HG03159 (cell line): ENCODE measurements around the gene COX4I2.
"Not testable (repeated sequence)": the region's sequence is repeated elsewhere in the genome, so short reads cannot be mapped to it uniquely, and the experiment has no call there.

Source experiments
- ATAC-seq: cut with Tn5 transposase; IDR thresholded peaks from one replicate; pipeline ENCODE4 v1.9.1; 2021; ENCODE audit warnings: mild to moderate bottlenecking, moderate library complexity; ENCODE audit not compliant: unreplicated experiment

Gene COX4I2

DNA sequence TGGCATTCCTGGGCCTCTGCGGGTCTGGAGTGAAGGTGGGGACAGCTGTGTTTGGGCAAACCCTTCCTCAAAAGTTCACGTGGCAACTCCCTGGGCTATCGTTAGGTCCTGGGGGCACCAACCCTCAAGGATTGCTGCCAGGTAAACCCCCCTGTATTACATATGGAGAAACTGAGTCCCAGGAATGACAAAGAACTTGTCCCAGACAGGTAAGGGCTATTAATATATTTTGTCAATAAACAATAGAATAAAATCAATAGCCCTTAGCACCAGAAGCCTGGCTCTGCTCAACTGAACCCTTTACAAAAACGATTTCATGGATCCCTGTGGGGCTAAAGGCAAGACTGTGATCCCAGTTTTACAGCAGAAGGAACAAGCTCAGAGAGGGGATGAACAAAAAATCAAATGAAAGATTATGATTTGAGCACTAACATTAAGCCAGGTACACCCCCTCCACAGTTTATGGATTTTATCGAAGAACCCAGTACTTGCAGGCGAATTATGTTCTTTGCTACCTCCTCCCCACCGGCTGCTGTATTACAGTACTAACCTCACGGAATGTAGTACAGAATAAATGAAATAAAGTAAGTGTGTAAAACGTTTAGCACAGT, 30.0 kb upstream of the COX4I2 start:
- no peak for ATAC-seq

DNA sequence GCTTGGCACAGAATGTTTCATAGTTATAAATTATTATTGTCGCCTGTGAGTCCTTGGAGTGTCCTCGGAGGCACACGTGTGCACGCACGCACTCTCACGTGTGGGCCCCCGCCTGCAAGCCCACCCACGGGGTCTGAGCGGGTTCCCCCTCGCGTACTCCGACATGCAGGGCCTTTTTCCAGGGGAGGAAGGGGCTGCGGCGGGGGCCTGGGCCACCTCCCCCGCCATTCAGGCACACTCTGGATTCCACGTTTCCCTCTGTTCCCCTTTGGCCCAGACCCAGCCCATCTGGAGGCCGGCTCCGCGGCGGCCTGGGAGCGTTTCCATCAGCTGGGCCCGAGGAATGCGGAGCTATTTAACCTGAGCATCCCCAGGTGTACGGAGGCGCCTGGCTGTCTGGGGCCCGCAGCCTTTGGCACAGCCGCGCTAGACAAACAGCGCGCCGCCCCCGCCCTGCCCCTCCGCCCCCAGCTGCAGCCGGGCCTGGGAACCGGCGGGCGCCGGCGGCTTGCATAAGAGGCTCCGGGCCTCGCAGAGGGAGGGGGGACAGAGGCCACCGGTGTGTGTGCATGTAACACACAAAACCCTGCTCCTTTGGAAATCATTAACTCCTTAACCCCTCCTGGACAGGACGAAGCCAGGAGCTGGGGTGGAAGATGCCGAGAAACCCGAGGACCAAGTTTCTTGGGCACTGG, 29.3 kb upstream of the COX4I2 start:
- ATAC-seq: no peak

DNA sequence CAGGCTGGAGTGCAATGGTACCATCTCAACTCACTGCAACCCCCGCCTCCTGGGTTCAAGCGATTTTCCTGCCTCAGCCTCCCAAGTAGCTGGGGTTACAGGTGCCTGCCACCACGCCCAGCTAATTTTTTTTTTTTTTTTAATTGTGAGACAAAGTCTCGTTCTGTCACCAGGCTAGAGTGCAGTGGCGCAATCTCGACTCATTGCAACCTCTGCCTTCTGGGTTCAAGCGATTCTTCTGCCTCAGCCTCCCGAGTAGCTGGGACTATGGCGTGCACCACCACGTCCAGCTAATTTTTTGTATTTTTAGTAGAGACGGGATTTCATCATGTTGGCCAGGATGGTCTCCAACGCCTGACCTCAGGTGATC, 25.5 kb upstream of the COX4I2 start:
- ATAC-seq: not testable (repeated sequence)

DNA sequence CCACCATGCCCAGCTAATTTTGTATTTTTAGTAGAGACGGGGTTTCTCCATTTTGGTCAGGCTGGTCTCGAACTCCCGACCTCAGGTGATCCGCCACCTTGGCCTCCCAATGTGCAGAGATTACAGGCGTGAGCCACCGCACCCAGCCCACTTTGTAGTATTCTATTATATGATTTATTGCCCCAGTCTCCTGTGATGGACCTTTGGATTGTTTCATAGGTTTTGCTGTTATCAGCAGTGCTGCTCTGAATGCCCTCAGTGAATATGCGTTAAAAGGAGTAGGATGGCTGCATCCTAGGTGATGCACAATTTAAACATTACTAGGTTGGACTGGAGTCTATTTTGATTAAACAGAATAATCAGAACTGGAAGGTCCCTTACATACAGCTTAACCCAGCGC, 22.3 kb upstream of the COX4I2 start:
- no peak for ATAC-seq

DNA sequence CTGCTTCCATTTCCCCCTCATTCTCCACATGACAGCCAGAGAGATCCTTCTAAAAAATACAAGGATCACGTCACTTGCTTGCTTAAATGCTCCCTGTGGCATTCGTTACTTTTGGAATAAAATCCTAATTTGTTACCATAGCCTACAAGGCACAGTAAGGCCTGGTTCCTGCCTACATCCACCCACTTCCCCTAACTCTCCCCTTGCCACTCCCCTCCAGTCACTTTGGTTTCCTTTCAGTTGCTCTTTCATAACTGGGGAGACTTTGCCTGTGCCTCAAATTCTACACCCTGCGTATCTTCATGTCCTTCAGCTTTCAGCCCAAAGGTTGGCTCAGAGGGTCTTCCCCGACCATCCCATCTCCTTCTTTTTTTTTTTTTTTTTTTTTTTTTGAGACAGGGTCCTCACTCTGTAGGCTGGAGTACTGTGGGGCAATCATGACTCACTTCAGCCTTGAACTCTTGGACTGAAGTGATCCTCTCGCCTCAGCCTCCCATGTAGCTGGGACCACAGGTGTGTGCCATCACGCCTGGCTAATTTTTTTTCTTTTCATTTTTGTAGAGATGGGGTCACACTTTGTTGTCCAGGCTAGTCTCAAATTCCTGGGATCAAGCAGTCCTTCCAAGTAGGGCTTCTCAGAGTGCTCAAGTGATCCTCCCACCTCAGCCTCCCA, 20.1 kb upstream of the COX4I2 start:
- no peak for ATAC-seq

DNA sequence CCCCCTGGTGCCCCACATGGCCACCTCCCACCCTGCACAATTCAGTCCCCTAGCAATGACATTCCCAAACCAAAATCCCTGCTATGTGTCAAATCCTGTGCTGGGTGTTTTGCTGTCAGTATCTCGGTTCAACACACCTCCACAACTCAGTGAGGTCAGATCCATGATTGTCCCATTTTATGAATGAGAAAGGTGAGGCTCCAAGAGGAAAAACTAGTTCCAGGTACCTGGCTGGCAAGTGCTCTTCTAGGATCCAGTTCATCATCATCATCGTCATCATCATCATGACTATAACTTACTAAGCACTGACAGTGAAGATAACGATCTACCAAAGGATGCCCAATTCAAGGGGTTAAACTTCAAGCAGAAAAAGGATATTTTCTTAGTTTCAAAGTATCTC, 17.5 kb upstream of the COX4I2 start:
- ATAC-seq: no peak

DNA sequence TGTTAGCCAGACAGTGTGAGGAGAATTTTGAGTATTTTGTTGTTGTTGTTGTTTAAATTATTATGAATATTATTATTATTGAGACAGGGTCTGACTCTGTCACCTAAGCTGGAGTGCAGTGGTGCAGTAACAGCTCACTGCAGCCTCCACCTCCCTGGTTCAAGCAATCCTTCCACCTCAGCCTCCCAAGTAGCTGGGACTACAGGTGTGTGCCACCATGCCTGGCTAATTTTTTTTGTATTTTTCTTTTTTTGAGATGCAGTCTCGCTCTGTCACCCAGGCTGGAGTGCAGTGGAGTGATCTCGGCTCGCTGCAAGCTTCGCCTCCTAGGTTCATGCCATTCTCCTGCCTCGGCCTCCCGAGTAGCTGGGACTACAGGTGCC, 14.6 kb upstream of the COX4I2 start:
- ATAC-seq: not testable (repeated sequence)

DNA sequence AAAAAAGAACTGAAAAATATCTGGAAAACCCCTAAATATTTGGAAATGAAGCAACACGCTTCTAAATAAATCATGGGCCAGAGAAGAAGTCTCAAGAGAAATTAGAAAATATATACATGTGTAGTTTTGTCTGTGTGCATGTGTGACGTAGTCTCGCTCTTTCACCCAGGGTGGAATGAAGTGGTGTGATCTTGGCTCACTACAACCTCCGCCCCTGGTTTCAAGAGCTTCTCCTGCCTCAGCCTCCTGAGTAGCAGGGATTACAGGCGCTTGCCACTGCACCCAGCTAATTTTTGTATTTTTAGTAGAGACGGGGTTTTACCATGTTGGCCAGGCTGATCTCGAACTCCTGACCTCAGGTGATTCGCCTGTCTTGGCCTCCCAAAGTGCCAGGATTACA, 11.2 kb upstream of the COX4I2 start:
- not testable (repeated sequence) for ATAC-seq

DNA sequence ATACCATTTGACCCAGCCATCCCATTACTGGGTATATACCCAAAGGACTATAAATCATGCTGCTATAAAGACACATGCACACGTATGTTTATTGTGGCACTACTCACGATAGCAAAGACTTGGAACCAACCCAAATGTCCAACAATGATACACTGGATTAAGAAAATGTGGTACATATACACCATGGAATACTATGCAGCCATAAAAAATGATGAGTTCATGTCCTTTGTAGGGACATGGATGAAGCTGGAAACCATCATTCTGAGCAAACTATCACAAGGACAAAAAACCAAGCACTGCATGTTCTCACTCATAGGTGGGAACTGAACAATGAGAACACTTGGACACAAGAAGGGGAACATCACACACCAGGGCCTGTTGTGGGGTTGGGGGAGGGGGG, 9.7 kb upstream of the COX4I2 start:
- not testable (repeated sequence) for ATAC-seq

DNA sequence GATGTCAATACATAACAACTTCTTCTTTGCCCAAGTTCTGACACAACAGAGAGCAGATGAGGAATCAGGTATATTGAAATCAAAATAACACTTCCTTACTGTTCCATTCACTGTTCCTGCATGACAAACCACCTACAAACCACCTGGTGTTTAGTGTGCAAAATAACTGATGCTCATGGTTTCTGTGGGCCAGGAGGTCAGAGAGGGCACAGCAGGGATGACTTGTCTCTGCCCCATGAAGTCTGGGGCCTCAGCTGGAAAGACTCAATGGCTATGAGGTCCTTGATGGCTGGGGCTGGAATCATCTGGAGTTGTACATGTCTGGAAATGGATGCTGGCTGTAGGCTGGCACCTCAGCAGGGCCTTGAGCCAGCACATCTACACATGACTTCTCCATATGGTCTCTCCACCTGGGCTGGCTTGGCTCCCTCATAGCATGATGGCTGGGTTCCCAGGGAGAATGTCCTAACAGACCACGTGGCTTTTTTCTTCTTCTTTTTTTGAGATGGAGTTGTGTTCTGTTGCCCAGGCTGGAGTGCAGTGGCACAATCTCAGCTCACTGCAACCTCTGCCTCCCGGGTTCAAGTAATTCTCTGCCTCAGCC, 7.4 kb upstream of the COX4I2 start:
- no peak for ATAC-seq

DNA sequence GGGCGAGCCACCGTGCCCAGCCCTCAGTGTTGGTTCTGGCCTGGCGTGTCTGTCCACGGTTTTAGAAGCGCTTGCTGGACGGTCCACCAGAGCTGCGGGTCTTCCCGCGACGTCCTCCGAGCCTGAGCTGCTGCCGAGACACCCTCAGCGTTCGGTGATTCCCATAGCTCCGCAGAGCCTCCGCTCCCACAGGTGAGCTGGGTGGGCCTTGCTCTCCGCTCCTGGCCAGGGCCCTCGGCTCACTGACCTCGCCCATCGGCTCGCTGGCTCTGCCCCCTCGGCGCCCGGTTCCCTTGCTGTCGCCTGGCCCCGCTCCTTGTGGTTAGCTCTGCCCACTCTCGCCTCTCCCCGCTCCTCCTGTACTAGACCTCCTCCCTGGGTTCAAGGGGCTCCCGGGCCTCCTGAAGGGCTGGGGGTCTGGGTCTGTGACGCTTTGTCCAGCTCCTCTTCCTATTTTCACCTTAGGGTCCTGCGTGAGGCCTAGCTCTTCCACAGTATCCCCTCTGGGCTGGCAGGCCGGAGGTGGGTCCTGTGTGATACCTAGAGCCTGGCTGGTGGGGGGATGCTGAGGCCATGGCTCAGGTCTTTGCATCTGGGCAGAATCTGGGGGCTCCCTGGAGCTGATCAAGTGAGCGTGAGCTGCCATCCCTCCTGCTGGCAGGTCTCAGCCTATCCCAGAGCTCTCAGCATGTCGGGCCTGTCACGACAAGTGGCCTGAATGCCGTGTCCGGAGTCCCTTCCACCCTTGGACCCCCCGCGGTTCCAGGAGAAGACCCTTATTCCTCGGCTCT, 5.0 kb upstream of the COX4I2 start:
- no peak for ATAC-seq

DNA sequence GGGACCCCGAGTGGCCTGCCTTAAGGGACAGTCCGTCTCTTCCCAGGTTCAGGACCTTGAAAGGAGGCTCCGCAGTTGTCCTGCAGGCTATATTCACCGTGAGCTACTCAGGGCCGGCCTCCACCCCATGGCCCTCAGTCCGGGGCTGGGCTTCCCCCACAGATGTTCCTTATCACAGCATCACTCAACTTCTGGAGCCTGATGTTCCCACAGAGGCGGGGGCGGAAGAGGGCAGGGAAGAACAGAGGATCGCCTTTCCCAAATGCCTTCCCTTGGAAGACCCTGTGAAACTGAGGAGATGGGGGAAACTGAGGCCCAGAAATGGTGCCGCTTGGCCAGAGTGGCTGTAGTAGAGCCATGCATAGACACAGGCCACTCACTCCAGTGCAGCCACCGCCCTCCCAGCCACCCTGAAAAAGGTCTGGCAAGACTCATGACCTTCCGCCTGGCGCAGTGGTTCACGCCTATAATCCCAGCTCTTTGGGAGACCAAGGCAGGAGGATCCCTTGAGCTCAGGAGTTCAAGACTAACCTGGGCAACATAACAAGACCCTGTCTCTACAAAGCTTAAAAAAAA, 4.3 kb upstream of the COX4I2 start:
- no peak for ATAC-seq

DNA sequence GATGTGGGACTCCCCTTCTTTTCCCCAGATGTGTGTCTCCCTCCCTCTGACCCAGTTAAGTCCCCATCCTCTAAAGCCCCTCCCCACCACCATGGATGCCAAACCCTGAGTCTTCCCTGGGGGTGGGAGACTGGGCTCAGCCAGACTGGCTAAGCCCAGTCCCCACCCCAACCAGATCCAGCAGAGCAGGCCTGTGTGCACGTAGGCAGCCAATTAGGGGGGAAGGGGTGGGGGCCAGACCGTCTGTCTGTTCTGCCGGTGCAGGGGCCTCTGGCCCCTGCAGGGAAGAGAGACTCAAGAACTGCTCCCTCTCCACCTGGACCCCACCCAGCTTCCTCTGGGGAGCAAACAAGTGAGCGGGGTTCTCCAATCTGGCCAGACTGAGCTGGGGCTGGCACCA, 605 bp downstream of the COX4I2 start:
- ATAC-seq: no peak

DNA sequence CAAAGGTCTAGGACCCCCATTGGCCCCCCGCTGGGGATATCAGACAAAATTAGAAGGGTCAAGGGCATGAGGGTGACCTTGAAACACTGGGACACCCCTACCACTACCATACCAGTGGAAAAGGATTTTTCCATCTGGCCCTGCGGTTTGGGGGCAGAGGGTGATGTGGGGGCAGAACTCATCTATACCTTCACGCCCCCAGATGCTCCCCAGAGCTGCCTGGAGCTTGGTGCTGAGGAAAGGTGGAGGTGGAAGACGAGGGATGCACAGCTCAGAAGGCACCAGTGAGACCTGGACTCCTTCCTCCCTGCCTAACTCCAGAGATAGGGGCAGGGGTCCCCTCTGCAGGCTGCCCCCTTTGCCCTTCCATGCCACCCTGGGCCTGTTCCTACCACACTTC, 1.1 kb downstream of the COX4I2 start:
- ATAC-seq: no peak

DNA sequence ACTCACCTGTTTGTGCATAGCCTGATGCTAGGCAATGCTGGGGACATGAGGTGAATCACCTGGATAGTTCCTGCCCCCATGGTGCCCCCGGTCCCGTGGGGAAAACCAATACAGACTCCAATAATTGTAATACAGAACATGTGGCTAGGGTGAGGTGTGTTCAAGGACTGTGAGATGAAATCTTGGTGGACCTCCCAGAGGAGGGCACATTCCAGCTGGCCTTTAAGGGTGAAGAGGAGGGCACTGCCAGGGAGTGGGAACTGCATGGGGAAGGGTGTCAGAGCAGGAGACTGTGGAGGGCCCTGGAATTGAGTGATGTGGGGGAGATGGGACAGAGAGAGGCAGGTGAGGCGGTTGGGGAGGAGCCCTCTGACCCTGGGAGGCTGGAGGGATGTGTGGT, 2.5 kb downstream of the COX4I2 start:
- ATAC-seq: no peak

DNA sequence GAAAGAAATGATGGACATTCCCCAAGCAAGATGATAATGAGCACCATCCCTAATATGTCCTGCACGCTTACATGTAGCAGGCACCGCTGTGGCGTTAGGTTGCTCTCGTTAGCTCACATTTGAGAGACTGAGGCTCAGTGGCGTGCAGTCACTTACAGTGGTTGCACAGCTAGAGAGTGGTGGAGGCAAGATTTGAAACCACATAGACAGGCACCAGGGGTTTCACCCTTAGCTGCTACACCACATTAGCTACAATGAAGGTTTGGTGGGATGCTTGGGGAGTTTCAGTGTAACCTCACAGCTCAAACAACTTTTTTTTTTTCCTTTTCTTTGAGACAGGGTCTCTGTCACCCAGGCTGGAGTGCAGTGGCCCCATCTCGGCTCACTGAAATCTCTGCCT, 3.7 kb downstream of the COX4I2 start:
- ATAC-seq: no peak

DNA sequence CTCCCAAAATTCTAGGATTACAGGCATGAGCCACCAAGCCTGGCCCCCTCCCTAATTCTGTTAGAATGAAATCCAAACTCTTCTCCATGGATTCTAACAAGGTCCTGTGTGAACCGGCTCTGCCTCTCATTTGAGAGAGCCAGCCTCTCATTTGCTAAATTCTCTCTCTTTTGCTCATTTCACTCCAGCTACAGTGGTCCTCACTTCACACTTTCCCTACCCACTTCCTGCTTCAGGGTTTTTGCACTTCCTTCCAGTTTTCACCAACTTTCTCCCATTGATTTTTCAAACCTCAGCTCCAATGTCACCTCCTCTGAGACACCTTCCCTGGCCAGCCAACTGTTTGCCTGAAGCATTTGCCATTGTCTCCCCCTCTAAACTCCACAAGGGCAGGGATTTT, 5.1 kb downstream of the COX4I2 start:
- ATAC-seq: no peak

DNA sequence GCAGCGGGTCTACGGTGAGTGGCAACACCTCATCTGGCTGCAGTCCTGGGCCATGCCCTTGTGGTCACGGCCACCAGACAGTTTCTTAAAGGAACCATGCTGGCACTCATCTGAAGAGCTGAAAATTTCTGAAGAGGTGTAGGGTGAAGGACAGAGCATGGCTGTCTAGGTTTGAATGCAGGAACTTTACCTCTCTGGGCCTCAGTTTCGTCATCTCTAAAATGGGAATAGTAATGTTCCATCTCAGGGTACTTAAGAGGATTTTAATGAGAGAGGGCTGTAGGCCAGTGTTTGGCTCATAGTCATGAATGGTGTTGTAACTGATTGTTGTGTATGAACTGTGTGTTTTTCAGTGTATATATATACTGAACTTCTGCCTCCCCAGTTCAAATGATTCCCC, 5.8 kb downstream of the COX4I2 start:
- no peak for ATAC-seq

DNA sequence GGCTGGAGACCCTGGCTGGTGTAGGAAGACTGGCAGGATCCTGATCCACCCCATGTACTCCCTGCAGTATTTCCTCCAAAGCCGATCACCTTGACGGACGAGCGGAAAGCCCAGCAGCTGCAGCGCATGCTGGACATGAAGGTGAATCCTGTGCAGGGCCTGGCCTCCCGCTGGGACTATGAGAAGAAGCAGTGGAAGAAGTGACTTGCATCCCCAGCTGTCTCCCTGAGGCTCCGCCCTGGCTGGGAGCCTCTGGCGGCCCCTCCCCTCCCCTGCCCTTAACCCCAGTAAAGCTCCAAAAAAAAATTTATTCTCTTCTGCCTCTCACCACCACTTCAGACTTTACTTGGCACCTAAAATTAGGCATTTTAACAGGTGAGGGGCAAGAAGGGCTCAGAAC, 7.0 kb downstream of the COX4I2 start:
- no peak for ATAC-seq

DNA sequence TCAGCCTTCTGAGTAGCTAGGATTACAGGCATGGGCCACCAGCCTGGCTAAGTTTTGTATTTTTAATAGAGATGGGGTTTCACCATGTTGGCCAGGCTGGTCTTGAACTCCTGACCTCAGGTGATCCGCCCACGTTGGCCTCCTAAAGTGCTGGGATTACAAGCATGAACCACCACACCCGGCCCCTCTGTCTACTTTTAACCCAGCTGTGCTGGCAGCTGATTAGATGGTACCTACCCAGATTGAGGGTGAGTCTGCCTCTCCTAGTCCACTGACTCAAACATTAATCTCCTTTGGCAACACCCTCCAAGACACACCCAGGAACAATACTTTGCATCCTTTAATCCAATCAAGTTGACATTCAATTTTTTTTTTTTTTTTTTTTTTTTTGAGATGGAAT, 10.4 kb downstream of the COX4I2 start:
- not testable (repeated sequence) for ATAC-seq

DNA sequence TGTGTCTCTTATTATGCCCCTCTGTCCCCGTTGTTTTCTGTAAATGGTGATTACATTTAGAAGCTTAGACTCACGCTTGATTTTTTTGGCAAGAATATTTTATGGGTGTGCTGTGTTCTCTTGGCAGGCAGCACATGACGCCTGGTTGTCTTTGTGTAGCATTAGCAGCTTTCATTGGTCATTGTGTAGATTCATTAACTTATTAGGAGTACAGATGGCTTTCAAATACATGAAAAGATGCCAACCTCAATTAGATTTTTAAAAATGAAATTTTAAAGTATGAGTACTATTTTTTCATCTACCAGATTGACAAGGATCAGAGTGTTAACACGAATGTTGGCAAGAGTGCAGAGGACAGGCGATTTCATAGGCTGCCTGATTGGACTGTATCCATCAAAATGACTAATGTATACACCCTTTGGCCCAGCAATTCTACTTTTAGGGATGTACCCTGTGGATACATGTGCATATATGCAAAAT, 15.2 kb downstream of the COX4I2 start:
- ATAC-seq: no peak
